ENCODE data around the gene STK38L.

DNA sequence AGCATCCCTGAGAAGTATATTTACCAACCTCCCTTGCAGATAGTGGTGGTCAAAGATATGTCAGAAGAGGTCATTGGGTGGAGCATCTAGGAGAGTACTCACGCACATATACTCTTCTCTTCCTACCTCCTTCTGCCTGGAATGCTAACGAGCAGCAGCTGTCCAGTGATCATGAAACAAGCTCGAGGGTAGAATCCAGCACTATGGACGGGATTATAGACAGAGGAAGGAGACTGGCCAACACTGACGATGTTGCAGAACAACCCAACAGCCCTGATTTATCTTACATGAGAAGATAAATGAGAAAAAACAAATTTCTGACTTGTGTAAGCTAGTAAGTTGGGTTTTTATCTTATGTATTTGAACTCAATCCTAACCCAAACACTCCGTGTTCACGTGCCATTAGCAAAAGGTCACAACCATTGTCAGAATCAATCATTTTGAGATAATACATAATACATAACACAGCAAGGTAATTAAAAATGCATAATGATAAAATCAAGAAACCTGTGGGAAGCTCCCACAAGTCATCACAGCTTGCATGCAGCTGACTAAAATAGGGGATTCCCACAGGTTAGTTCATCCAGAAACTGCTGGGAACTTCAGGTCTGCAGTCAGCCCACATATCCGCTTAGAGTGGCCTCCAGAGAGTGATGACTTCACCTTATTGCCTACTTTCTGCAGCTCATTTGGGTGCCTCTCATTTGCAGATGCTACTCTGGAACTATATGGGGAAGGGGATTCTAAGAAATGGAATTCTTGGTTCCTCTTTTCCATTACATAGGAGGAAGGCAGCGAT lies 36.3 kb upstream of the STK38L start:
- TF ChIP-seq BRF1 (IDR thresholded peaks at IDR 0.05; ENCODE audit: borderline replicate concordance, extremely low read depth, insufficient read length) (no peak), FOXM1 (IDR thresholded peaks at IDR 0.05; ENCODE audit: low read depth) (no peak), FOXM1 (CRISPR knock-in tag; IDR thresholded peaks at IDR 0.05; ENCODE audit: low read depth) (no peak), CHD2 (IDR thresholded peaks at IDR 0.05; ENCODE audit: low read depth, low read length) (no peak), POLR2A (conservative IDR thresholded peaks at IDR 0.05) (no peak), SMAD4 (CRISPR knock-in tag; conservative IDR thresholded peaks at IDR 0.05) (no peak), EP400 (IDR thresholded peaks at IDR 0.05) (no peak), ZNF174 (CRISPR knock-in tag; IDR thresholded peaks at IDR 0.05) (no peak), JUNB (CRISPR knock-in tag; conservative IDR thresholded peaks at IDR 0.05) (no peak), RAD51 (IDR thresholded peaks at IDR 0.05; ENCODE audit: borderline replicate concordance, low read depth) (no peak), MTA2 (IDR thresholded peaks at IDR 0.05; ENCODE audit: low read depth) (no peak), HNRNPLL (IDR thresholded peaks at IDR 0.05; ENCODE audit: low read depth, low read length, poor library complexity, severe bottlenecking) (no peak), POLR2AphosphoS5 (IDR thresholded peaks at IDR 0.05; ENCODE audit: control insufficient read depth, insufficient read depth, low read depth, low read length) (no peak)
- TF ChIP-seq, protein P1, sequence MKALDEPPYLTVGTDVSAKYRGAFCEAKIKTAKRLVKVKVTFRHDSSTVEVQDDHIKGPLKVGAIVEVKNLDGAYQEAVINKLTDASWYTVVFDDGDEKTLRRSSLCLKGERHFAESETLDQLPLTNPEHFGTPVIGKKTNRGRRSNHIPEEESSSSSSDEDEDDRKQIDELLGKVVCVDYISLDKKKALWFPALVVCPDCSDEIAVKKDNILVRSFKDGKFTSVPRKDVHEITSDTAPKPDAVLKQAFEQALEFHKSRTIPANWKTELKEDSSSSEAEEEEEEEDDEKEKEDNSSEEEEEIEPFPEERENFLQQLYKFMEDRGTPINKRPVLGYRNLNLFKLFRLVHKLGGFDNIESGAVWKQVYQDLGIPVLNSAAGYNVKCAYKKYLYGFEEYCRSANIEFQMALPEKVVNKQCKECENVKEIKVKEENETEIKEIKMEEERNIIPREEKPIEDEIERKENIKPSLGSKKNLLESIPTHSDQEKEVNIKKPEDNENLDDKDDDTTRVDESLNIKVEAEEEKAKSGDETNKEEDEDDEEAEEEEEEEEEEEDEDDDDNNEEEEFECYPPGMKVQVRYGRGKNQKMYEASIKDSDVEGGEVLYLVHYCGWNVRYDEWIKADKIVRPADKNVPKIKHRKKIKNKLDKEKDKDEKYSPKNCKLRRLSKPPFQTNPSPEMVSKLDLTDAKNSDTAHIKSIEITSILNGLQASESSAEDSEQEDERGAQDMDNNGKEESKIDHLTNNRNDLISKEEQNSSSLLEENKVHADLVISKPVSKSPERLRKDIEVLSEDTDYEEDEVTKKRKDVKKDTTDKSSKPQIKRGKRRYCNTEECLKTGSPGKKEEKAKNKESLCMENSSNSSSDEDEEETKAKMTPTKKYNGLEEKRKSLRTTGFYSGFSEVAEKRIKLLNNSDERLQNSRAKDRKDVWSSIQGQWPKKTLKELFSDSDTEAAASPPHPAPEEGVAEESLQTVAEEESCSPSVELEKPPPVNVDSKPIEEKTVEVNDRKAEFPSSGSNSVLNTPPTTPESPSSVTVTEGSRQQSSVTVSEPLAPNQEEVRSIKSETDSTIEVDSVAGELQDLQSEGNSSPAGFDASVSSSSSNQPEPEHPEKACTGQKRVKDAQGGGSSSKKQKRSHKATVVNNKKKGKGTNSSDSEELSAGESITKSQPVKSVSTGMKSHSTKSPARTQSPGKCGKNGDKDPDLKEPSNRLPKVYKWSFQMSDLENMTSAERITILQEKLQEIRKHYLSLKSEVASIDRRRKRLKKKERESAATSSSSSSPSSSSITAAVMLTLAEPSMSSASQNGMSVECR (CRISPR knock-in tag; IDR thresholded peaks at IDR 0.05) = no peak
- TF ChIP-seq, protein P2, sequence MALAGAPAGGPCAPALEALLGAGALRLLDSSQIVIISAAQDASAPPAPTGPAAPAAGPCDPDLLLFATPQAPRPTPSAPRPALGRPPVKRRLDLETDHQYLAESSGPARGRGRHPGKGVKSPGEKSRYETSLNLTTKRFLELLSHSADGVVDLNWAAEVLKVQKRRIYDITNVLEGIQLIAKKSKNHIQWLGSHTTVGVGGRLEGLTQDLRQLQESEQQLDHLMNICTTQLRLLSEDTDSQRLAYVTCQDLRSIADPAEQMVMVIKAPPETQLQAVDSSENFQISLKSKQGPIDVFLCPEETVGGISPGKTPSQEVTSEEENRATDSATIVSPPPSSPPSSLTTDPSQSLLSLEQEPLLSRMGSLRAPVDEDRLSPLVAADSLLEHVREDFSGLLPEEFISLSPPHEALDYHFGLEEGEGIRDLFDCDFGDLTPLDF (CRISPR knock-in tag; IDR thresholded peaks at IDR 0.05) = no peak

All from K562 (cell line).